Cardiac fibroblast (primary cell): Measurements from ENCODE around the gene CLSTN2.

ENCODE experiments used
- DNase-seq, 2 donors: peaks; one replicate each; pipeline versions ENCODE4 v3.0.0 to v3.0.0-alpha.2; 2010; ENCODE audit warnings: low read depth in 2 of 2
- H3K4me3 ChIP-seq, 2 donors: replicated peaks in 1 of 2; 1 replicate in 1 of 2; 2 replicates in 1 of 2; pipeline ENCODE4 v1.5.1; 2011; ENCODE audit warnings: low read depth in 2 of 2, low read length in 2 of 2, mild to moderate bottlenecking in 2 of 2, moderate library complexity in 1 of 2
- CTCF ChIP-seq: IDR thresholded peaks from one replicate; pipeline ENCODE4 v1.5.1; 2011; ENCODE audit warnings: low read depth, mild to moderate bottlenecking, low read length, inconsistent platforms

Gene CLSTN2

GRCh38 chr3:140010391-140010790, 75.4 kb downstream of the CLSTN2 start:
- TF ChIP-seq CTCF, result no peak
- H3K4me3 ChIP-seq, result no peak overlapping the region
- DNase-seq, result no peak

GRCh38 chr3:140011086-140011485, 76.1 kb downstream of the CLSTN2 start:
- no peak for DNase-seq
- no peak overlapping the region for H3K4me3 ChIP-seq
- no peak for TF ChIP-seq CTCF

GRCh38 chr3:140011611-140012277, 76.8 kb downstream of the CLSTN2 start:
- no peak for TF ChIP-seq CTCF
- no peak for DNase-seq
- no peak overlapping the region for H3K4me3 ChIP-seq

GRCh38 chr3:140013220-140013619, 78.2 kb downstream of the CLSTN2 start:
- no peak overlapping the region for H3K4me3 ChIP-seq
- DNase-seq, result no peak
- no peak for TF ChIP-seq CTCF

GRCh38 chr3:140014831-140015495, 80.0 kb downstream of the CLSTN2 start:
- no peak for TF ChIP-seq CTCF
- DNase-seq, result no peak
- H3K4me3 ChIP-seq, result no peak overlapping the region

- no peak for TF ChIP-seq CTCF
- no peak overlapping the region for H3K4me3 ChIP-seq
- DNase-seq, result no peak
These were observed 80.8 kb downstream of the CLSTN2 start for GRCh38 chr3:140015741-140016140.
